Activated CD4-positive, CD25-positive, alpha-beta regulatory T cell treated with anti-CD3 and anti-CD28 coated beads, Interleukin-2, amount 50 U/mL, for 24 hours (primary cell): Measurements from ENCODE around the gene SLC7A9.
"Not testable (repeated sequence)": the region's sequence is repeated elsewhere in the genome, so short reads cannot be mapped to it uniquely, and the experiment has no call there.

Experiments
- ATAC-seq, 2 donors: fragments of 150-1000 bp; cut with Tn5 transposase; one replicate each; pipeline ENCODE4 v1.10.0; 2021; ENCODE audit warnings: mild to moderate bottlenecking in 1 of 2, moderate library complexity in 1 of 2

SLC7A9 gene

DNA sequence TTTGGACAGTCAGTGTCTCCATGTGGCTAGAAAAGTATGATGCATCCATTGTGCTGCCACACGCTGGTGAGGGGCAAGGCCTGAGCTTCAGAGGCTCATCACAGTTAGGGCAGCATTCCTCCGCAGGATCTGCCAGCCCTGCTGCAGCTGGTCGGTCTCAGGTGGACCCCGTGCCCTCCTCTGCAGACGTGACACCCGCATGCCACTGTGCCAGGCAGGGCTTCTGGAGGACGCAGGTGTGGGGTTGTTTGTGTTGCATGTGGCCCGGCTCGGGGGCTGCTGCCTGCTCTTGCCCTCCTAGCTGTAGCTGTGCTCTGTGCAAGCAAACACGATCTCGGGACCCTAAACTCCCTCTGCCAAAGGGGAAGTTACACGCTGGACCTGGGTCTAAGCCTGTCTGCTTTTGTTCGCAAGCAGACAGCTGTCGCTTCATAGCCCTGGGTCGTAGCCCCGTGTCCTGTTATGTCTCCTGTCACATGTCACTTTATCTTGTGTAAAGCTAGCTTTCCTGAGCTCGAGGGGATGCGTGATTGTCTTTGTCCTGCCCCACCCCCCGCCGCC, 45.3 kb downstream of the SLC7A9 start:
- no peak for ATAC-seq

DNA sequence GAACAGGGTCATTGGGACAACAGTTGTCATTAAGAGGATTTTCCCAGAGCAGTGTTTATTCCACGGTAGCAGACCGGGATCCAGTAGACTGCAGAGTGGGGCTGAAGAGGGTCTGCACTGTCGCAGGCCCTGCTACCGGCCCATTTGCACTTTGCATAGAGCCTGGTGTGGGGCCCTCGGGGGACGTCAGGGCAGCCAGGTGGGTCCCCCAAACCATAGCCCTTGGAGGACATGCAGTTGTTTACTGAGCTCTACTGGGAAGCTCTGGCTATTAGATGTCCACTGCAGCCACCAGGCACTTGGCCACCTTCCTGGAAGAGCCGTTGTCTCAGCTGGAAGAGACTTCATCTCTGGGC, 45.8 kb downstream of the SLC7A9 start:
- no peak for ATAC-seq

DNA sequence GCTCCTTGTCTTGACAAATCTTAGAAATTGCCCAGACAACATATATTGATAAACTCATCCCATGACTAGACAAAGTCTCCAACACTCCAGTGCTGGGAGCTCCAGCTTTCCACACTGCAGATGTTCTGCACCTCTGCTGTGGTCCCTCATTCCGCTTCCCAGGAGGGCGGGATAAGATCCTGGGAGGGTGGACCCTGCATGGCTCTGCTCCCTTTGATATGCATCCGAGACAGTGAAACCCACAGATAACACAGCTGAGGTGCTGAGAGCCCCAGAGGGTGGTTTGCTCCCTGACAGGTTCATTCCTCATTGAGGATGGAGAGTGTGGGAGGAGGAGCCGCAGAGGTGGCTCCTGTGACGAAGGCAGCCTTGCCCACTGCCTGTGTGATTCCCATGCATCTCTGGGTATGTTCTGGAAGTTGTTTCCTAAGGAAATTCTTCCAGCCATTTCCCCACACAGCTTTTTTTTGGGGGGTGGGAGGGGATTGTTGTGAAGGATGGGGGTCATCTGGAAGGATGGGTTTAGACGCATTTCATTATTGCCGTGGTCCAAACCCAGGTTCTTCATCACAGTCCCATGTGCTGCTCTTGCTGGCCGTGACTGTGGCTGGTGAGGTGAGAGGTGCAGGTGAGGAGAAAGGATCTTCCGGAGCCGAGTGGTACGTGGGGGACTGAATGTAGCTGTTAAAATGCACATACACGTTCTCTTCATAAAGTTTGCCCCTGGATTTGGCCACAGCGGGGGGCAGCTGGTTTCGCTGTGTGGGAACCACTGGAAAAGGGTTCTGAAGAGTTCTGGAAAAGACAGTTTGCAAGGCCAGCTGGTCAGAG, 46.4 kb downstream of the SLC7A9 start:
- no peak for ATAC-seq

DNA sequence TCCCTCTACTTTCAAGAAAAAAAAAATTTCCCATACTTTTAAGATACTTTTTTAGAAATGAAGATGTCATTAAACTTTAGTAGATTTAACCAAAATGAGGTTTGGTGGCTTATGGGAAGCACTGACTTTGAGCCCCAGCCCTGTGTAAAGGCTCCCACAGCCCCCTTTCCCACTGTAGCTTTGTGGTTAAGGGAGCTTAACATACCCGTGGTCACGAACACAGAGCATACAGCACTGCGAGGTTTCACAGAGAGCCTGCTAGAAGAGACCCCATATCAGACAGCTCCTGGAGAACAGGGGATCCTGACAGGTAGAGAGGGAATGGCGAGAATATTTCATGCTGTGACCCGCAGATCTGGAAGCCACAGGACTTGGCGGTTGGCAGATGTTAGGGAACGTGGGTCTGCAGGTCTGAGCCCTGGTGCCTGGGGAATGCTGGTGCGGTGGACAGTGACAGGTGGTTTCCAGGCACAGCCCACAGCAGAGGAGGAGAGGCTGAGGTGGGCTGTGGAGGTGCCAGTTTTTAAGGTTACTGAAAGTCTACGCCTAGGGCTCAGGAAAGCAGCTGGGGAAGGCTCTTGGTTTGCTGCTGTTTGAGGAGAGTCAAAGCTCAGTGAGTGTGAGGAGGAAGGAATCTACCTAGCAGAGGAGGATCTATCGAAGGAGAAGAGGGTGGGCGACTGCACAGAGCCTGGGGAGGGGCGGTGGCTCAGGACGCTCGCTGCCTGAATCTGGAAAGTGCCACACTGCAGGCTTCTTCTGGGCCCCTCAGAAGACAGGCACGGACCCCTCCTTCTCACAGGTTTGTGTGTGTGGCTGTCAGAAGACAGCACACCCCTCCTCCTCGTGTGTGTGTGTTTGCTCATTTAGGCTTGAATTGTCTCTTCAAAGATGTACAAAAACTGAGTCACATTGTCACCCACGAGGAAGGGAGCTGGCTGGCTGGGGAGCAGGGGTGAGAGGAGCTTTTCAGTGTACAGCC, 49.9 kb downstream of the SLC7A9 start:
- no peak for ATAC-seq

DNA sequence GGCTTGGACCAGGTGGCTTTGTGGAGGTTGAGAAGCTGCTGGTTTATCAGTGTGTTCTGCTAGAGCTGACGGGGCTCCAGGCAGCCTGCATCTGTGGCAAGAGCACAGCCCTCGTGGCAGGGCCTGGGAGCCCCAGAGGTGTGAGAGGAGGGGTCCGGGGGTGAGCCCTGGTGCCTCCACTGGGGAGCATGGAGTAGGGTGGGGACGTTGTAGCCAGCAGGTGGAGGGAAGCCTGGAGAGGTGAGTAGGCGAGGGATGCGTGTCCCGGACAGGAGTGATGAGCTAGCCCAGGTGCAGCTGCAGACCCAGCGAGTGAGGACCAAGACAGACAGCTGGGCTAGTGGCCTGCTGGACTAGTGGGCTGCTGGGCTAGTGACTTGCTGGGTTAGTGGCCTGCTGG, 51.0 kb downstream of the SLC7A9 start:
- no peak for ATAC-seq

DNA sequence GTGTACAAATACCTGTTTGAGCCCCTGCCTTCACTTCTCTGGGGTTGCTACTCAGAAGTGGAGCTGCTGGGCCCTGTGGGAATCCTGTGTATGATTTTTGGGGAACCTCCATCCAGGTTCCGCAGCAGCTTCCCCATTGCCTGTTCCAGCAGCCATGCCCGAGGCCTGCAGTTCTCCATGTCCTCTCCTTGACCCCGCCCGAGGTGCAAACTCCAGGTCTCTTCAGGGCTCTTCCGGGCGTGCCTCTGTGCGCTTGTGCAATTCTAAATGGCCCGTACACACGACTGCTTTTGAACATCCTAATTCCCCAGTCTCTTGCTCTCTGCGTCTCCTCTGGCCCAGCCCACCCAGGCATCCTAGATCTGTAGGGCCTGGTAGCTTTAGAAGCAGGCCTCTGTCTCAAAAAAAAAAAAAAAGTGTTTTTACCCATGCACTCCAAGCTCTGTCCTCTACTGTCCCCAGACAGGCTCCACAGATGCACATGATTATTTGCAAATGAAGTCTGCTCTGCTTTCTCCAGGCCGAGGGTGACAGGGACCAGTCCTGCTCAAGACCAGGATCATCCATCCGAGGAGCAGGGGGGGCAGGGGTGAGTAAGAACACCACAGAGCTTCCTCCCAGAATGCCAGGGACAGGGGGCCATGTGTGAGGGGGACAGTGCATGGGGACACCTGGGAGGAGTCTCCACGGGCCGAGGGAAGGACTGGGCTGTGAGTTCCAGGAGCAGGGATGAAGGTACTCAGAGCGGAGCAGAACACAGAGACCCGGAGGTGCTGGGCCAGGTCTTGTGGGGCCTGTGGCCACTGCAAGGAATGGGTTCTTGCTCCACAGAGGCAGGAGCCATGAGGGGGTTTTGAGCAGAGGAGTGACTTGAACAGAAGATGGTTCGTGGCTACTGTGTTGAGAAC, 51.7 kb downstream of the SLC7A9 start:
- no peak for ATAC-seq

DNA sequence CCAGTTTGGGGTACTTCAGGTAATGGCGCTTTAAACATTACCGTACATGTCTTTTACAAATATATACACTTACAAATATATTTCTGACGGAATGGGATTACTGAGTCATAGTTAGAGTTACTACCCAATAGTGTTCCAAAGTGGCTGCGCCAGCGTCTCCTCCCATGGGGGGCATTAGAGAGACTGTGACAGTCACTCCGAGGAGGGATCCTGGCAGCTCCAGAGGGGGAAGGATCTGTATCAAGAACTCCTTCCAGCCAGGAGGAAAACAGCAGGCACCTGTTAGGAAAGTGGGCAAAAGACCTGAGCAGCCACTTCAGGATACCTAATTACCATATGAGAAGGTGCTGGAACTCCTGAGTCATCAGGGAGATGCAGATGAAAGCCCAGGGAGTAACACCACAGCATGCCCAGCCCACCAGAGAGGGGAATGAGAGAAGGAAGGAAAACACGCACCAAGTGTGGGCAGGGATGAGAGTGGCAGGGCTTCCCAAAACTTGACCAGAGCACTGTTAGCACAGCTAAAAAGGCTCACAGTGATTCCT, 52.9 kb downstream of the SLC7A9 start:
- ATAC-seq, result no peak

DNA sequence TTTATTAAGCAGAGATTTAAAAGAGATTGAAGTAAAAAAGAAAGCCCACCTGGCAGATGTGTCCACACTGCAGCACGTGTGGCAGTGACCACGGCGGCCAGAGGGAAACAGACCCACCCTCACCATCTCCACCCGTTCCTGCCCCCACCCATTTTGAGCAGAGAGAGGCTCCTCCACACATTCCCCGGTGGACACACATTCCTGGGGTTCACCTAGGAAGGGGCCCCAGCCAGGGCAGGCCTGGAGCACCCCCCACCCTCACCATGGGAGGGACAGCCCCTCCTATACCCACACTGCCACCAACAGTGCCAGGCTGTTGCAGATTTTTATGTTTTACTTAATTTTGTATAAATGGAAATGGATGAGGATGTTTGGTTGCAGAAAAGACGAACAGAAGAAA, 54.9 kb downstream of the SLC7A9 start:
- no peak for ATAC-seq

DNA sequence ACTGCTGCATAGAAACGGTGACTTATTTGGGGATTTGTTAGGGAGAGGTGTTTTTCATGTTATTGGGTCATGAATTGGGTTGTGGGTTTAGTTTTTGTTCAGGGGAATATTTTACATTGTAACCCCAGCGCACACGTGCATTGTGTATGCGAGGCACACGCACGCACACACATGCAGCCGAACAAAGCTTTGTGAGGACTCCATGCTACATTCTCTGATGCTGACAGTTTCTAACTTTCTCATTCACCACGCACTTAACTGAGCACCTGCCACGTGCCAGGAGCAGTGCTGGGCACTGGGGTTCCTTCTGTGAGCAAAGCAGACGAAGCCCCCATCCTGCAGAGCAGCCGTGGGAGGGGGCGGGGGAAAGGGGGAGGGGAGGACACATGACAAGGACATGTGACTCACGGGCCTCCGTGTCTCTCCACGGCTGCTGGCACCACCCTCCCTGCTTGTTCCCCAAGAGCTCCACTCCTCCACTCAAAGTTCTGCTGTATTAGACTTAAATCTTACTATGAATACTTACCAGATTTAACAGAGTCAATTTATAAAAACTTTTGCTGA, 55.6 kb downstream of the SLC7A9 start:
- no peak for ATAC-seq

DNA sequence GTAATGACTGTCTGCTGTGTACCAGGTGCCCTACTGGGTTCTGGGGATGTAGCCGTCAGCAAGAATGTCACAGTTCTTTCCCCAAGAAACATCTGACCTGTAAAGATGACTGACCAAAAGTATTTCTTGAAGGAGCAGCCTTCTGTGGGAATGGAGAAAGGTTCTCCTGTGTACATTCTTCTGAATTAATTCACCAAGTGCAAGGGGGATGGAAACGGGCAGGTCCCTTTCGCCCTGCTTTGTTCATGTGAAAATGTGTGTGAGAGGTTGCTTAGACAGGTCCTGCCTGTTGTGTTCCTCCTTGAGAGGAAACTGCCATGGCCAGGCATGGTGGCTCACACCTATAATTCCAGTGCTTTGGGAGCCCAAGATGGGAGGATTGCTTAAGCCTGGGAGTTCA, 57.0 kb downstream of the SLC7A9 start:
- no peak for ATAC-seq

DNA sequence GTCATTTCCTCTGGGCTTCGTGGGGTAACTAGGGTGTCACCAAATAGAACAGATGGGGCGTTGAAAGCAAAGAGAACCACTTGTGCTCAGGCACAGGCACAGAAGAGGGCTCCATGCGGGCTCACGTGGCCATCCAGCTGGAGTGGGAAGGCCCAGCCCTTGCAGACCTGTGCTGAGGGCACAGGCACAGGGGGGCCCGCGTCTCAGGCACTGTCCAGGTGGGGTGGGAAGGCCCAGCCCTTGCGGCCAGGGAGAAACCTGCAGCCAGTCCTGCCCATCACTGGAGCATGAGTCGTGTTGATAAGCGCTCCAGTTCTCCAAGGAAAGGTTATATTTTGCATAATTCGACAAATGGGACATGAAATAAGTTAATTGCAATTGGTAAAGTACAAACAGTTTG, 57.5 kb downstream of the SLC7A9 start:
- ATAC-seq, result no peak

DNA sequence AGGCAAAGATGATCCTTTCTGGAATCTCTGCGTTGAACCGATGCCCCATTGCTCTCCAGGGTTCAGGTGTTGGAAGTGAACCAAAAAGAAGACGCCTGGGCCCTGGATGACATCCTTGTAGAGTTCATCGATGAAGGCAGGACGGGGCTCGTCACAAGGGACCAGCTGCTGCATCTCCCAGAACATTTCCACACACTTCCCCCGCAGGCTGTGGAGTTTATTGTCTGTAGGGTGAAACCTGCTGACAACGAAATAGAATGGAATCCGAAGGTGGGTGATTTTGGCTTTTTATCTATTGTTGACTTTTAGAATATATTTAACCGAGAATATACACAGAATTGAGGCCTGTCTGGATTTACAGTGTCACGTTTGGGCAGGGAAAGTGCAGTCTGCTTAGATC, 58.4 kb downstream of the SLC7A9 start:
- no peak for ATAC-seq

DNA sequence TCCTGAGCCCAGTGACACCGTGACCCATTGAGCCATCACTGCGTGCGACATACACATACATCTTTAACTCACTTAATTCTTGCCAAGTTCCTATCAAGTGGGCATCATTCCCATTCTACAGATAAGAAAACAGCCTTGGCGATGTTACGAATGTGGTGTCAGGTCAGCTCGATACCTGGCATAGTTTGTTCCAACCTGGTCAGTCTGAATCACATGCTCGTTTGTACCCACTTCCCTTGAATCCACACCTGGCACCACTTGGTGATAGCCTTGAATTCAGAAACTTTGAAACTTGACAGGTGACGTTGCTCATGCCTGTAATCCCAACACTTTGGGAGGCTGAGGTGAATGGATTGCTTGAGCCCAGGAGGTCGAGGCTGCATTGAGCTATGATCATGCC, 59.1 kb downstream of the SLC7A9 start:
- ATAC-seq, result no peak

DNA sequence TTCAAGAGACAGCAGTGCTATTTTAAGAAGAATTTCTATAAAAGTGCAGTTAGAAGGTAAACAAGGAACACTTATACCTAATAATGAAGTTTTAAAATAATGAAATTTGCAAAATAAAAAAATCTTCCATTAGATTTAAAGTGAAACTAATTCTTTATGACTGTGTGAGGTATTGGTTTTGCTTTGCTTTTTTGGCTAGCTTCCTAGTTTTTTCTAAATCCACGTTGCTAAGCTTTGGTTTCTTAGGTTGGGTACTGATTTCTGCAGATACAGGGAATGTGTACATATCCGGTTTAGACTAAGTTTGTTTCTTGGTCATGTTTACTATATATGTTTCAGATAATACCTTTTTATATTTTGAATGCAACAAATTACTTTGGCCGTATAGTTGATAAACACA, 59.8 kb downstream of the SLC7A9 start:
- no peak for ATAC-seq

DNA sequence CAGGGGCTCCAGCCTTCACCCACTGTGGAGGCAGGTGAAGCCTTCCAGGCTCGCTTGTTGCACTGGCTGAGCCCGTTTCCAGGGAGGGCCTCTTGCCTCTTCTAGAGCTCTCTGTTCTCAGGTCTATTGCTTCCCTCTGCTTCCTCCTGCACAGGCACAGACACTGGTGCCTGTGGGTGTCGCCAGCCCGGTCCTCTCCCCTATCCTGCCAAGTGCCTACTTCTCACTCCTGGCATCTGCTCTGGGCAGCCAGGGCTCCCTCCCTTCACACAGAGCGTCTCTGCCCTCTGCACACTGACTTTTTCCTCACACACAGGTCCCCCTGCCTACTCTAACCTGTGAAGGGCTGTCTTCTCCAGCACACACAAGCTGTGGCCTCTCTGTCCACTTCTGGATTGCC, 60.3 kb downstream of the SLC7A9 start:
- peak in 1 of 2 donors; percentile 13 for ATAC-seq

DNA sequence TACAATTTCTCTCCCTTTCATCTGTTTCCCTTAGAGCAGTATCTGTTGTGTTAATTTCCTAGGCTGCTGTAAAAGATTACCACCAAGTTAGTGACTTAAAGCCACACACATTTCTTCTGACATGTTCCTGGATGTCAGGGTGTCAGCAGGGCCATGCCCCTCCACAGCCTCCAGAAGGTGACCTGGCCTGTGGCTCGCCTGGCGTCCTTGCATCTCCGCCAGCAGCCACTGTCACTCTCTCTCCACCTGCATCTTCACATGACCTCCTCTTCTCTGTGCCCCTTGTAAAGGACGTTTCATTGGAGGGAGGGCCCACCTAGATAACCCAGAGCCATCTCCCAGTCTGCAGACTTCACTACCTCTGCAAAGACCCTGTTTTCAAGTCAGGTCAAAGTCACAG, 61.3 kb downstream of the SLC7A9 start:
- ATAC-seq, result no peak

DNA sequence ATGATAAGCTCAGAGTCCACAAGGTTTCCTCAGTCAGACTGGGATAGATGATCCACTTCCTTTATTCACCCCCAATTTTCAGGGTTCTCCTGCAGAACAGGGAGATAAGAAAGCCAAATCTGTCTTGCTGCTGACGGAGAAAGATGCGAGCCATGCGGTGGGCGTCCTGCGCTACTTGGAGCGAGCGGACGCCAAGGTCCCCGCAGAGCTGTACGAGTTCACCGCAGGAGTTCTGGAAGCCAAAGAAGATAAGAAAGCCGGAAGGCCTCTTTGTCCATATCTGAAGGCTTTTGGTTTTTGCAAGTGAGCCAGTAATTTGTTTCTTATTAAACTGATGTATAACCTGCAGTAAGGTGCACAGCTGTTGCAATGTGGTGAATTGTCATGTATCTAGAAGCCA, 66.7 kb downstream of the SLC7A9 start:
- no peak for ATAC-seq

DNA sequence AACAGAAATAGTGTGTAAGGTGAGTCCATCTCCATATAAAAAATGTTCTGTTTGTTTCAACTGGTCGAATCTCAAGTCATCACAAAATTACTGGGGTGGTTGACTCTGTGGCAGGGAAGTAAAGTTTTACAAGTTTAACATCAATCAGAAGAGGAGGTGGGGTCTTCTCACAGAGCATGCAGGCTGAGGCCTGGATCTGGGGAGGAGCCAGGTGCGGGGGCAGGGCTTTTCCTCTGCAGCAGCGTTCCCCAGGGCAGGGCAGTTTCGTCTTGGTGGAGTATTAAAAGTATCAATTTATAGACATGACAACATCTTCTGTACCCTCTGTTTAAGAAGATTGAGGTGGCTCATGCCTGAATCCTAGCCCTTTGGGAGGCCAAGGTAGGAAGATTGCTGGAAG, 68.8 kb downstream of the SLC7A9 start:
- no peak for ATAC-seq

DNA sequence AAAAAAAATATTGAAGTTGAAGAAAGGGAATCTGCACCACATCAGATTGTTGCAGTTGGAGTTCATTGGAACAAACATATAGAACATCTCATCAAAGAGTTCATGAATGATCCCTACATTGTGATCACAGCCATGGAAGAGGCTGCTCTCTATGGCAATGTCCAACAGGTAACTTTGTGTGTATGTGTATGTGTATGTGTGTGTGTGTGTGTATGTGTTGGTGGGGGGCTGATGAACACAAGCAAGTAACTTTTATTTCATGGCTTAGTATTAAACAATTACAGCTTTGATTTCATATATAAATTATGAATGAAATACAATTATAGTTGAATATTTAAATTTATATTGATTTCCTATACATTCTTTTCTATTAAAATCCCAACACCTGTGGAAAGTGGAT, 69.4 kb downstream of the SLC7A9 start:
- no peak for ATAC-seq

DNA sequence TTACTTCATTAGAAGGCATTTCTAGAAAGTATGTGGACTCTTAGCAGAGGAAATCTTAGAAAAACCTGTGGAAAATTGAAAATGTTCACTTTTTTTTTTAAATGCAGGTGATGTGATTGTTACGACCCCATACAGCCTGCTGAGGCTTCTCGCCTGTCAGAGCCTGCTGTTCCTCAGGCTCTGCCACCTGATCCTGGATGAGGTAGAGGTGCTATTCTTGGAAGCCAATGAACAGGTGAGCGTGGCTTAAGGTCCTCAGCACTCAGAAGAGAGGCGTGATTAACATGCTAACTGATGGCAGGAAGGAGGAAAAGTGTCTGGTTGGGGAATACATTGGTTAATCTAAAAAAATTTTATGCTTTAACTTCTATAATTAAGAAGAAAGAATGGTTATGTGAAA, 71.4 kb downstream of the SLC7A9 start:
- no peak for ATAC-seq

DNA sequence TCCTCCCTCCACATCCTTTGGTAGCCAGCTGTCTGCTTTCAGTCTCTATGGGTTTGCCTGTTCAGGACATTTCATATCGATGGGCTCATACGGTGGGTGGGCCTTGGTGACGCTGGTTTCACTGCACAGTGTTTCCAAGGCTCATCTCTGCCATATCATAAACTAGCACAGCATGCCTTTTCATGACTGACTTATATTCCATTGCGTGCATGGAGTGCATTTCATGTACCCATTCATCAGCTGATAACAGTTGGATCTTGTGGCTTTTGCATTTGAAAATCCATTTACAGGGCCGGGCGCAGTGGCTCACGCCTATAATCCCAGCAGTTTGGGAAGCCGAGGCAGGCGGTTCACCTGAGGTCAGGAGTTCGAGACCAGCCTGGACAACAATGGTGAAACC, 80.1 kb downstream of the SLC7A9 start:
- ATAC-seq, result no peak

DNA sequence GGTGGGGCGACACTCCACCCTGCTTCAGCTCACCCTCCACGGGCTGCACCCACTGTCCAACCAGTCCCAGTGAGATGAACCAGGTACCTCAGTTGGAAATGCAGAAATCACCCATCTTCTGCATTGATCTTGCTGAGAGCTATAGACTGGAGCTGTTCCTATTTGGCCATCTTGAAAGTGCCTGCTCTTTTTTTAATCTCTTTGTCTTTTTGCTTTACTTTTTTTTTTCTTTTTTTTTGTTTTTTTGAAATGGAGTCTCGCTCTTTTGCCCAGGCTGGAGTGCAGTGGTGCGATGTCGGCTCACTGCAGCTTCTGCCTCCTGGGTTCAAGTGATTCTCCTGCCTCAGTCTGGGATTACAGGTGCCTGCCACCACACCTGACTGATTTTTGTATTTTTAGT, 81.7 kb downstream of the SLC7A9 start:
- not testable (repeated sequence) for ATAC-seq
